SIG-M5 treated with dmso at 0.1 percent for 504 hours (cell line): ENCODE measurements around the gene IL22.

ENCODE experiments used
- DNase-seq: peaks from one replicate; lab custom pipeline; 2025; ENCODE audit not compliant: unreplicated experiment; lab: John Stamatoyannopoulos, UW

Gene IL22

GRCh38 chr12:68253504-68253903, at the start of gene IL22:
Gene IL22 (minus strand): TSS chr12:68253604. CDS start chr12:68253448, 156 bp downstream.
- DNase-seq: no peak

GRCh38 chr12:68297929-68298328, 44.5 kb upstream of the IL22 start:
- DNase-seq: no peak

- no peak for DNase-seq
Measured at GRCh38 chr12:68294251-68294650, 40.8 kb upstream of the IL22 start.

- DNase-seq: no peak
Measured at GRCh38 chr12:68293347-68293746, 39.9 kb upstream of the IL22 start.

GRCh38 chr12:68292151-68292943, 38.9 kb upstream of the IL22 start:
- no peak for DNase-seq

GRCh38 chr12:68291396-68292036, 38.1 kb upstream of the IL22 start:
- no peak for DNase-seq

GRCh38 chr12:68290126-68290525, 36.7 kb upstream of the IL22 start:
- DNase-seq: no peak

GRCh38 chr12:68287106-68287505, 33.7 kb upstream of the IL22 start:
- DNase-seq: no peak

- no peak for DNase-seq
Measured at GRCh38 chr12:68286396-68286795, 33.0 kb upstream of the IL22 start.

- no peak for DNase-seq
Measured at GRCh38 chr12:68285541-68285940, 32.1 kb upstream of the IL22 start.

GRCh38 chr12:68281322-68282077, 28.1 kb upstream of the IL22 start:
- no peak for DNase-seq

- no peak for DNase-seq
Measured at GRCh38 chr12:68280240-68280639, 26.8 kb upstream of the IL22 start.

- no peak for DNase-seq
Measured at GRCh38 chr12:68279227-68280054, 26.0 kb upstream of the IL22 start.

GRCh38 chr12:68276402-68276930, 23.1 kb upstream of the IL22 start:
- peak; percentile 18 for DNase-seq

GRCh38 chr12:68272732-68273131, 19.3 kb upstream of the IL22 start:
- no peak for DNase-seq

GRCh38 chr12:68271346-68271745, 17.9 kb upstream of the IL22 start:
- peak; percentile 47 for DNase-seq

- DNase-seq: no peak
Measured at GRCh38 chr12:68270358-68270757, 17.0 kb upstream of the IL22 start.

GRCh38 chr12:68269779-68270178, 16.4 kb upstream of the IL22 start:
- no peak for DNase-seq

GRCh38 chr12:68268967-68269366, 15.6 kb upstream of the IL22 start:
- DNase-seq: no peak

GRCh38 chr12:68267892-68268396, 14.5 kb upstream of the IL22 start:
- peak; percentile 78 for DNase-seq

GRCh38 chr12:68264857-68265256, 11.5 kb upstream of the IL22 start:
- no peak for DNase-seq
